SK-N-SH (cell line): ENCODE measurements around the gene NTNG1. TPM values are rescaled to one million over a fixed set of nuclear protein-coding genes. Genes with fewer than 3 reads are reported as not detected.

Source experiments
- CTCF ChIA-PET: fragments of 300-600, 350-600 bp; formaldehyde crosslinking; extraction: SDS; loops from one replicate; lab custom pipeline; 2021; lab: Yijun Ruan, JAX
- POLR2A ChIA-PET: fragments of 350-600 bp; sonication (Branson Sonifier 250); formaldehyde crosslinking; extraction: SDS; loops from one replicate; lab custom pipeline; 2020; ENCODE audit warnings: antibody characterized with exemption, inconsistent platforms; lab: Yijun Ruan, JAX
- DNase-seq: peaks from one replicate; pipeline ENCODE4 v3.0.0; 2012
- H2AFZ ChIP-seq: fragments of 200-600 bp; sonication (generic); 2 replicates; pipeline ENCODE4 v1.8.1; 2016; ENCODE audit warnings: antibody characterized with exemption, mild to moderate bottlenecking, low read depth
- H3F3A ChIP-seq: fragments of 200-600 bp; sonication (generic); replicated peaks from 2 replicates; pipeline ENCODE3; 2016; ENCODE audit warnings: antibody characterized with exemption, mild to moderate bottlenecking; ENCODE audit not compliant: insufficient read depth
- H3K27ac ChIP-seq, 2 experiments: fragments of 200-500 bp in 1 of 2; fragments of 200-600 bp in 1 of 2; sonication (Bioruptor generic) in 1 of 2; sonication (generic), shearing (Covaris generic) in 1 of 2; 2 replicates each; pipeline versions ENCODE4 v1.5.1 to v1.6.1; 2014 to 2016; ENCODE audit warnings: low read depth in 2 of 2, inconsistent platforms in 1 of 2, low read length in 1 of 2, mild to moderate bottlenecking in 1 of 2, mixed read lengths in 1 of 2
- H3K27me3 ChIP-seq: fragments of 200-600 bp; sonication (generic), shearing (Covaris generic); 2 replicates; pipeline ENCODE4 v1.6.1; 2016; ENCODE audit warnings: mixed run types; ENCODE audit not compliant: insufficient read depth
- H3K36me3 ChIP-seq, 2 experiments: fragments of 200-500 bp in 1 of 2; fragments of 200-600 bp in 1 of 2; sonication (Bioruptor generic) in 1 of 2; sonication (generic) in 1 of 2; replicated peaks in 1 of 2; 2 replicates each; pipeline versions ENCODE3 to v1.5.1; 2014 to 2016; ENCODE audit warnings: low read length in 1 of 2, mild to moderate bottlenecking in 1 of 2; ENCODE audit not compliant: insufficient read depth in 2 of 2, control insufficient read depth in 1 of 2
- H3K4me1 ChIP-seq, 2 experiments: fragments of 200-500 bp in 1 of 2; fragments of 200-600 bp in 1 of 2; sonication (Bioruptor generic) in 1 of 2; sonication (generic), shearing (Covaris generic) in 1 of 2; 2 replicates each; pipeline versions ENCODE4 v1.5.1 to v1.6.1; 2014 to 2016; ENCODE audit warnings: low read depth in 1 of 2, low read length in 1 of 2, mixed run types in 1 of 2; ENCODE audit not compliant: insufficient read depth in 2 of 2, control insufficient read depth in 1 of 2
- H3K4me2 ChIP-seq: fragments of 200-600 bp; sonication (generic), shearing (Covaris generic); 2 replicates; pipeline ENCODE4 v1.6.1; 2017; ENCODE audit warnings: mixed run types
- H3K4me3 ChIP-seq, 2 experiments: fragments of 200-500 bp in 1 of 2; fragments of 200-600 bp in 1 of 2; sonication (Bioruptor generic) in 1 of 2; sonication (generic), shearing (Covaris generic) in 1 of 2; 2 replicates each; pipeline versions ENCODE4 v1.5.1 to v1.8.1; 2014 to 2016; ENCODE audit warnings: low read depth in 2 of 2, inconsistent platforms in 1 of 2, low read length in 1 of 2, mild to moderate bottlenecking in 1 of 2, mixed read lengths in 1 of 2, moderate library complexity in 1 of 2
- H3K79me2 ChIP-seq: fragments of 200-600 bp; sonication (generic); 2 replicates; pipeline ENCODE4 v1.8.1; 2017; ENCODE audit warnings: mild to moderate bottlenecking; ENCODE audit not compliant: insufficient read depth
- H3K9ac ChIP-seq: fragments of 200-600 bp; sonication (generic); 2 replicates; pipeline ENCODE4 v1.6.1; 2017; ENCODE audit warnings: mixed run types
- H3K9me2 ChIP-seq: fragments of 200-600 bp; sonication (generic); 2 replicates; pipeline ENCODE4 v1.6.1; 2017; ENCODE audit warnings: mixed run types
- H3K9me3 ChIP-seq: fragments of 200-600 bp; sonication (generic); 2 replicates; pipeline ENCODE4 v1.6.1; 2017; ENCODE audit warnings: mixed run types, mild to moderate bottlenecking, moderate library complexity
- H4K20me1 ChIP-seq: fragments of 200-600 bp; sonication (generic); 2 replicates; pipeline ENCODE4 v1.6.1; 2017; ENCODE audit warnings: mild to moderate bottlenecking, mixed run types; ENCODE audit not compliant: insufficient read depth
- ELF1 ChIP-seq: IDR thresholded peaks from 2 replicates; pipeline ENCODE4 v1.4.0; 2012
- EP300 ChIP-seq, 2 experiments: IDR thresholded peaks; 2 replicates each; pipeline versions ENCODE4 v1.4.0 to v1.6.1; 2012; ENCODE audit warnings: borderline replicate concordance in 1 of 2, low read depth in 1 of 2, low read length in 1 of 2
- EZH2phosphoT487 ChIP-seq: fragments of 200-600 bp; sonication (generic); IDR thresholded peaks from 2 replicates; pipeline ENCODE4 v1.6.1; 2017; ENCODE audit warnings: low read depth, mixed run types, mild to moderate bottlenecking, antibody characterized with exemption, moderate library complexity, borderline replicate concordance
- FOSL2 ChIP-seq: IDR thresholded peaks from 2 replicates; pipeline ENCODE4 v1.4.0; 2012; ENCODE audit warnings: low read depth, mild to moderate bottlenecking, moderate library complexity, borderline replicate concordance
- GABPA ChIP-seq: IDR thresholded peaks from 2 replicates; pipeline ENCODE4 v1.4.0; 2012; ENCODE audit warnings: low read depth, mild to moderate bottlenecking
- IRF3 ChIP-seq: fragments of 150-350 bp; IDR thresholded peaks from 2 replicates; pipeline ENCODE4 v1.6.1; 2016; ENCODE audit warnings: mild to moderate bottlenecking, low read depth, low read length
- MEF2A ChIP-seq: IDR thresholded peaks from 2 replicates; pipeline ENCODE4 v1.4.0; 2012; ENCODE audit warnings: low read depth, borderline replicate concordance
- NRF1 ChIP-seq: IDR thresholded peaks from 2 replicates; pipeline ENCODE4 v1.6.1; 2012; ENCODE audit warnings: low read depth, mild to moderate bottlenecking, low read length
- PBX3 ChIP-seq: IDR thresholded peaks from 2 replicates; pipeline ENCODE4; 2012
- POLR2AphosphoS5 ChIP-seq: IDR thresholded peaks from 2 replicates; pipeline ENCODE4 v1.6.1; 2012; ENCODE audit warnings: low read depth, low read length
- RAD21 ChIP-seq: IDR thresholded peaks from 2 replicates; pipeline ENCODE4 v1.6.1; 2012; ENCODE audit warnings: mild to moderate bottlenecking, low read length
- REST ChIP-seq: IDR thresholded peaks from 2 replicates; pipeline ENCODE4 v1.6.1; 2012; ENCODE audit warnings: mild to moderate bottlenecking, low read depth, low read length, moderate library complexity
- RFX5 ChIP-seq: IDR thresholded peaks from 2 replicates; pipeline ENCODE4 v1.6.1; 2012; ENCODE audit warnings: mild to moderate bottlenecking, improper control_type of control experiment, low read length
- RXRA ChIP-seq: IDR thresholded peaks from 2 replicates; pipeline ENCODE4 v1.4.0; 2012; ENCODE audit warnings: low read depth, mild to moderate bottlenecking, borderline replicate concordance
- SIN3A ChIP-seq: IDR thresholded peaks from 2 replicates; pipeline ENCODE4 v1.6.1; 2012; ENCODE audit warnings: low read depth, mild to moderate bottlenecking, low read length, moderate library complexity, borderline replicate concordance
- SMC3 ChIP-seq: IDR thresholded peaks from 2 replicates; pipeline ENCODE4 v1.6.1; 2012; ENCODE audit warnings: low read depth, low read length, improper control_type of control experiment
- TEAD4 ChIP-seq: IDR thresholded peaks from 2 replicates; pipeline ENCODE4 v1.4.0; 2012; ENCODE audit warnings: mild to moderate bottlenecking, borderline replicate concordance; ENCODE audit not compliant: insufficient read depth
- USF2 ChIP-seq: fragments of 150-350 bp; IDR thresholded peaks from 2 replicates; pipeline ENCODE4 v1.6.1; 2017; ENCODE audit warnings: antibody characterized with exemption, low read length, low read depth, borderline replicate concordance
- WGBS: methylation state at CpG from one replicate; pipeline ENCODE4 v1.1.6; 2017; ENCODE audit warnings: low lambda C conversion rate; 5-methylcytosine and 5-hydroxymethylcytosine counted together
- polyA plus RNA-seq, 3 experiments: library from polyadenylated mRNA; depleted of rRNA; stranded (reverse); fragments of >200 nt; gene quantifications; 2 replicates each; pipeline ENCODE4 v1.2.3, GENCODE V29; 2012

NTNG1 gene
- polyA plus RNA-seq, 1 of the 3 experiments (the other 2 are of a cell fraction) = 0.03 TPM

- TF ChIP-seq IRF3 = no peak
- TF ChIP-seq FOSL2 = no peak
- no peak for TF ChIP-seq EP300 (IDR thresholded peaks at IDR 0.05; ENCODE audit: borderline replicate concordance in 1 of 2, low read depth in 1 of 2, low read length in 1 of 2)
Observed at GRCh38 chr1:107378426-107378825, 237.6 kb downstream of the NTNG1 start (continued).

GRCh38 chr1:107378866-107379265 lies 238.0 kb downstream of the NTNG1 start:
- CTCF ChIA-PET = no interaction called here
- Histone ChIP-seq H3F3A (no peaks in the 10 kb centered on the region), H3K9ac (no peak overlapping the region), H3K79me2 (no peaks in the 10 kb centered on the region), H4K20me1 (no peaks in the 10 kb centered on the region), H3K9me3 (no peaks in the 10 kb centered on the region), H3K36me3 (no peaks in the 10 kb centered on the region), H3K27ac (no peak overlapping the region)
- WGBS = 11% methylated on average over 2 of the region's 2 CpGs
- POLR2A ChIA-PET = no interaction called here
- TF ChIP-seq ELF1 = no peak
- no peak for TF ChIP-seq EP300 (IDR thresholded peaks at IDR 0.05; ENCODE audit: borderline replicate concordance in 1 of 2, low read depth in 1 of 2, low read length in 1 of 2)
- no peak for TF ChIP-seq SIN3A
- TF ChIP-seq RFX5 = no peak
- no peak for TF ChIP-seq RXRA
- TF ChIP-seq, all 33 proteins: peak for 0
- Histone ChIP-seq H3K4me1 (no peaks in the 10 kb centered on the region), H3K27me3 (no peaks in the 10 kb centered on the region; the same call in 1 of the 2 replicates), H3K9me2 (no peaks in the 10 kb centered on the region), H3K4me3 (no peak overlapping the region), H2AFZ (no peak overlapping the region), H3K4me2 (no peak overlapping the region)
- no peak for DNase-seq

GRCh38 chr1:107379826-107380225 lies 239.0 kb downstream of the NTNG1 start:
- Histone ChIP-seq H3K4me3 (no peak overlapping the region), H3K9ac (no peak overlapping the region), H3K27me3 (no peaks in the 10 kb centered on the region; the same call in 1 of the 2 replicates), H2AFZ (no peak overlapping the region), H3K4me1 (no peaks in the 10 kb centered on the region), H4K20me1 (no peaks in the 10 kb centered on the region), H3K4me2 (no peak overlapping the region), H3K9me2 (no peaks in the 10 kb centered on the region), H3K9me3 (no peaks in the 10 kb centered on the region), H3F3A (no peaks in the 10 kb centered on the region), H3K36me3 (no peaks in the 10 kb centered on the region), H3K27ac (no peak overlapping the region), H3K79me2 (no peaks in the 10 kb centered on the region)
- CTCF ChIA-PET = interaction anchor here (1.4 kb wide), 1 partner anchor 59 kb away, joined by 3 read pairs; no protein-coding TSS in a partner anchor
- POLR2A ChIA-PET = no interaction called here
- no peak for DNase-seq
- no peak for TF ChIP-seq SMC3
- no peak for TF ChIP-seq RAD21
- TF ChIP-seq MEF2A = no peak
- no peak for TF ChIP-seq NRF1
- TF ChIP-seq PBX3 = no peak
- no peak for TF ChIP-seq POLR2AphosphoS5
- no peak for TF ChIP-seq RFX5
- no peak for TF ChIP-seq EZH2phosphoT487
- TF ChIP-seq FOSL2 = no peak
- TF ChIP-seq USF2 = no peak
- no peak for TF ChIP-seq REST
- TF ChIP-seq GABPA = no peak
- TF ChIP-seq IRF3 = no peak
- TF ChIP-seq TEAD4 = no peak
